HG03196 (cell line): ENCODE measurements around the gene NAA80.

Experiments
- ATAC-seq: cut with Tn5 transposase; IDR thresholded peaks from one replicate; pipeline ENCODE4 v1.9.1; 2021; ENCODE audit not compliant: unreplicated experiment

Gene NAA80, protein sequence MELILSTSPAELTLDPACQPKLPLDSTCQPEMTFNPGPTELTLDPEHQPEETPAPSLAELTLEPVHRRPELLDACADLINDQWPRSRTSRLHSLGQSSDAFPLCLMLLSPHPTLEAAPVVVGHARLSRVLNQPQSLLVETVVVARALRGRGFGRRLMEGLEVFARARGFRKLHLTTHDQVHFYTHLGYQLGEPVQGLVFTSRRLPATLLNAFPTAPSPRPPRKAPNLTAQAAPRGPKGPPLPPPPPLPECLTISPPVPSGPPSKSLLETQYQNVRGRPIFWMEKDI

DNA sequence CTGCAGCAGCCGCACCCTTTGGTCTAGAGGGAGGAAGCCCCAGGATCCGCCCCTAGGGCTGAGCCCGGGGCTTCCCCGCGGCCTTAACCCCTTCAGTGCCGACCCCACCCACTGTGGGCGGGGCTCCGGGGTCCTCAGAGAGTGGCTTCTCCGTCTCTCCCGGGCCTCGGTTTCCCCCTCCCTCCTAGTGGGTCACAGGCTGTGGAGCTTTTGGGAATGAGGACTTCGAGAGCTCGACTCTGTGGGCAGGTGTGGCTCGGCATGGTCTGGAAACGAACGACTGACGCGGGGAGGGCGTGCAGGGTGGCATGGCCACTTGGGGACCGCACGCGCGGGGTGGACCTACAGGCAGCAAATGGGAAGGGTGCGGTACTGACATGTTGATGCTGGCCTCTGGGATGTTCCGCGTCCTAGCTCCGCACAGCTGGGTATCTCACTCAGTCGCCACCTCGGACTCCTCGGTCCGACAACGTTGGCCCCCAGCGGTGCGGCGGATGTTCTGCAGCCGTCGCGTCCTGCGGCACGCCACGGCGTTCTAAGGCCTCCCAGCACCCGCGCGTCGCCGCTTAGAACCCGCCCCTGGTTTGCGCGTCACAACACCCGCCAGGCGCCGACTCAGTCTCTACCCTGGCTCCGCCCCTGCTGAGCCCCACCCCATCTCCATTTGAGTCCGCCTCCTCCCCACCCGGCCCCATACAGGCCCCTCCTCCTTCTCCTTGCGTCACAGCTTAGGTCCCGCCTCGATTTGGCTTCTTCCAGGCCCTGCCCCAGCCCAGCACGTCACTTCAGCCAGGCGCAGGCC lies at the start of gene NAA80, which contains the start of gene HYAL3:
NAA80 (minus strand) TSS at position 570 of the 802 bp plus-strand sequence. CDS start 1,942 bp downstream, outside the sequence.
HYAL3 (minus strand) TSS at position 570 of the 802 bp plus-strand sequence. CDS start 3,803 bp downstream, outside the sequence.
- peak; percentile 76 for ATAC-seq

DNA sequence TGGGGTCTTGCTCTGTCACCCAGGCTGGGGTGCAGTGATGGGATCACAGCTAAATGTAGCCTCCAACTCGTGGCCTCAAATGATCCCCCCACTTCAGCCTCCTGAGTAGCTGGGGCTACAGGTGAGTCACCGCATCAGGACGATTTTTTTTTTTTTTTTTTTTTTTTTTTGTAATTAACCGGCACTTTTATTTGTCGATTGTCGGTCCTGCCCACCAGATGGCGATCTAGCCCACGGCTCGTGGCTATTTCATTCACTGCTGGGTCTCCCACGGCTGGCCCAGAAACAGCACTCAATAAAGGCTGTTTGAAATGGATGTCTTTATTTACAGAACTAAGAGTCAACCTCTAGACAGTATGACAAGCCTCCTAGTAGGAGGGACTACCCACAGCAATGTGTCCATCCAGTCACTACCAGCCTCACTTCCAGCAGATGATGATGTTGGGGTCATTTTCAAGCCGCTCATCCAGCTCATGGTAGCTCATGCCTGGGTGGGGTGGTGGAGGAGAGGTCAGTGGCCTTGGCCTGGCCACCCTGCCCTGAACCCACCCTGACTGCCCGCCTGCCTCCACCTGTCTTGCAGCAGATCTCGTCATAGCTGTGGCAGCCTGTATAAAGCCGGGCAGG lies 48.1 kb upstream of the NAA80 start:
- no peak for ATAC-seq

DNA sequence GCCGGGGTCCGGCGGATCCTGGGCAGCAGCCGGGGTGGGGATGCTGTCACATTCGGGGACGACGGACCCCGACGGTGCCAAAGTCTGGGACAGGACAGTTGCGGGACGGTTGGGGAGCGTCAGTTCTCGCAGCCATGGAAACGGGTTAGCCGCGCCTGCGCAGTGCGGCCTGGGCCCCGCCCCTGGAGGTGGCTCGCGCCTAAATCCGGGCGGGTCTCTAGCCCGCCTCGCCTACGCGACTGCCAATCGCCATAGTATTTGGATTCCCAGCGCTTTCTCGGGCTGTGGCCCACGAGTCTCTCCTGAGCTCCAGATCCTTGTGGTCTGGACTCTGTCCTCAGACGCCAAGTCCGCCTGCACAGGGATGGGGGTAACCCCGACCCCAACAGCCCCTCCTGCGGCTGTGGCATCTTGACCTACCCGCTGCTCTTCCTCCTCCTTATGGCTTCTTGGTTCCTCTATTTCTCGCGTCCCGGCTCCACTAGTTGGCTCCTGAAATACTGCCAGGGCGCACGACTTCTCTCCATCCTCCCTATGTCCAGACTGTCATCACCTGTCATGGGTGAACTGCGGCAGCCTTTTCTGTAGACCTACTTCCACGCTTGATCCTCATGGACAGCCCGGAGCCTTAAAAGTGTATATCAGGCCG lies 46.5 kb upstream of the NAA80 start, which contains the start of gene ZMYND10:
ZMYND10 (minus strand) TSS at position 147 of the 649 bp plus-strand sequence. CDS start 153 bp downstream, outside the sequence.
- no peak for ATAC-seq

DNA sequence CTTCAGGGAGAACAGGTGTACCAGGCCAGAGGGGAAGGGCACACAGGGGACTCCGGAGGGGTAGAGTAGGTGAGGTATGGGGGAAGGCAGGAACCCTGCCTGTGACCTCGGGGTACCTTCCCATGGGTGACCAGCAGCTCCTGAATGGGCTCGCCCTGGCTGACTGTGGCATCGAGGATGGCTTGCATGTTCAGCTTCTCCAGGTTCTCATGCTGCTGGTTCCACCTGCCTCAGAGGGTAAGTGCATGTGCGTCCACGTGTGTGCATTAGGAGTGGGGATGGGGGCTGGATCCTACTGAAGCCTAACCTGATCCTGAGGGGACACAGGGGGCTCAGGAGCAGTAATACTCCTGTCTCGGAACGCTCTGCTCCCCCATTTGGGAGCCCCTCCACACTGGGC lies 45.8 kb upstream of the NAA80 start:
- no peak for ATAC-seq

DNA sequence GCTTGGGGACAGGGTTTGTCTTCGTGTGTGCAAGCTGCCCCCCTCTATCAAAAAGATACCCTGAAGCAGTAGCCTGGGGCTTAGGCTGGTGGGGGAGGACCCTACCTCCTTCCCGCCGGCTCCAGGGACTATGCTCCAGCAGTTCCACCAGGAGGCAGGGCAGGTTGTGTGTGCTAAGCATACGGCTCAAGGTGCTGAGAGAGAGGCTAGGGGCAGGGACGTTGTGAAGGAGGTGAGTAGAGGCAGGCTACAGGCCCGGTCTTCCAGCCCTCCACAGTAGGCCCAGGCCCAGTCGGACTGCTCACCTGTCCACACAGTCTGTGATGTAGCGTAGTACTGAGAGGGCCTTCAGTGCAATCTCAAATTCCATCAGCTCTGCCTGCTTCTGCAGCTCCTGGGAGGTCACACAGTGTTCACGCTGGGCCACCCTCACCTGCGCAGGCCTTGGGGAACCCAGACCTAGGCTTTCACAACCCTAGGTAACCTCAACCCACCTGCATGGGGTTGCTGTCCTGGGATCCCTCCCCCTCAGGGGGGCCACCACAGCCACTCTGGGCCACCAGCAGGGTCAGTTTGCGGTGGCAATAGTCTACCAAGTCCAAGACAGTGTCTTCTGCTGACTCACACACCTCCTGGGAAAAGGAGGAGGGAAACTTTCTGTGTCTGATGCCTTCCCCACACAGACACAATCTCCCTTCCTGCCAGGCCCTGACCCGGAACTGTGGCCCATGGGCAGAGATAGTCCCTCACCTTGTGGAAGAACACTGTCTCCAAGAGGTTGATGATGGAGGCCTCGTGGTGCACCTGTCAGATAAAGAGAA lies 43.8 kb upstream of the NAA80 start:
- no peak for ATAC-seq

DNA sequence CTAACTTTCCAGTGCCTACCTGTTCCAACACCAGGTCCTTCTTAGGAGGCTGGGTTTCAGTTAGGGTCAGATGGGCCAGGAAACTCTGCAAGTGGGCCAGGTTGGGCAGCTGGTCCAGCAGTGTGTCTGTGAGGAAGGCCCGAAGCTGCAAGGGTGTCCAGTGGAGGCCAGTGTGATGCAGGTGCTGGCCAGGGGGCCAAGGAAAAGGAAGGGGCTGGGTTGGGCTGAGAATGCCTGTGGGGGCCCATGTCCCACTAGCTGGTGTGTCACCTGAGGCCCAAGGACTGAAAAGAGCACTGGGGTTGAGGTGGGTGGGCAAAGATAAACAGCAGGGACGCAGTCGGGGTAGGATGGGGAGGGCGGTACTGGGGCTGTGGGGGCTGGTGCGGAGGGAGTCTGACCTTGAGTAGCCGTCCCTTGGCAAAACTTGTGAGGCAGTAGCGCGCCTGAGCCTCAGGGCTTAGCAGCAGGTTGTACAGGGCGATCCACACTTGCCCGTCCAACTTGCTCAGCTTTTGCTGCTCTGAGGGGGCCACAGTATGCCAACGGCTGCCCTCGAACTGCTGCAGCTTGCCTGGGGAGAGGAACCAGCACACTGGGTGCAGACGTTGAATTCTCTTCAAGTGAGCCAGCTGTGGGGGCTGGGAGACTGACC lies 42.9 kb upstream of the NAA80 start:
- no peak for ATAC-seq

DNA sequence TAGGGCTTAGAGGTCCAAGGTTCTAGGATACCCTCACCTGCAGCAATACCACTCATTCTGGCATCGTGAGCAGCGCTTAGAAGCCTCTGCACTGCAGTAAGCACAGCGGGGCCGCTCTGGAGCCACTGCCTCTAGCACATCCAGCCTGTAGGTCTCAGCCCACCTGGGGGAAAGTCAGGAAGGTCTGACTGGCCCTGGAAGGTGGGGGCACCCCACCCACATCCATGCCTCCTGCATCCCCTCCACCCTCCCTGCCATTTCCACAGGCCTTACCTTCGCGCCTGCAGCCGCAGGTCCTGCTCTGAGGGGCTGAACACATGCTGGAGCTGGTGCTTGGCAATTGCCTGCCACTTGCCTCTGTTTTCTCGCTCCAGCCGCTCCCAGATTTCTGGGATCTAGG lies 42.3 kb upstream of the NAA80 start:
- no peak for ATAC-seq

DNA sequence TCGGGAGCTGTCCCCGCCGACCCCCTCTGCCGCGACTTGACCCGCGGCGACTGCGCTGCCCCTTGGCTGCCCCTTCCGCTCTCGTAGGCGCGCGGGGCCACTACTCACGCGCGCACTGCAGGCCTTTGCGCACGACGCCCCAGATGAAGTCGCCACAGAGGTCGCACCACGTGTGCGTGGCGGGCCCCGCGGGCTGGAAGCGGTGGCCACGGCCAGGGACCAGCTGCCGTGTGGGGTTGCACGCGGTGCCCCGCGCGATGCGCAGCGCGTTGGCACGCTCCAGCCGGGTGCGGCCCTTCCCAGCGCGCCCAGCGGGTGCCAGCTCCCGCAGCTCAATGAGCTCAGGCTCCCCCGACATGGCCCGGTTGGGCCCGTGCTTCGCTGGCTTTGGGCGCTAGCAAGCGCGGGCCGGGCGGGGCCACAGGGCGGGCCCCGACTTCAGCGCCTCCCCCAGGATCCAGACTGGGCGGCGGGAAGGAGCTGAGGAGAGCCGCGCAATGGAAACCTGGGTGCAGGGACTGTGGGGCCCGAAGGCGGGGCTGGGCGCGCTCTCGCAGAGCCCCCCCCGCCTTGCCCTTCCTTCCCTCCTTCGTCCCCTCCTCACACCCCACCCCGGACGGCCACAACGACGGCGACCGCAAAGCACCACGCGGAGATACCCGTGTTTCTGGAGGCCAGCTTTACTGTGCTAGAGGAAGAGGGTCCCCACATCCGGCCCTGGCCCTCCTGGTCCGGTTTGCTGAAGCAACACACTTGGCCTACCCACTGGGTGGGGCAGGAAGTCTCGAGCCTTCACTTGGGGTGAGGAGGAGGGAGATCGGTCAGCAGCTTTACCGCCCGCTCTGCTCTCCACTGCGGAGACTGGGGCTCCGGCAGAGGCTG lies 41.5 kb upstream of the NAA80 start, which contains the start of gene RASSF1:
RASSF1 (minus strand) TSS at position 389 of the 882 bp plus-strand sequence; CDS start at position 358, 31 bp downstream.
- no peak for ATAC-seq

DNA sequence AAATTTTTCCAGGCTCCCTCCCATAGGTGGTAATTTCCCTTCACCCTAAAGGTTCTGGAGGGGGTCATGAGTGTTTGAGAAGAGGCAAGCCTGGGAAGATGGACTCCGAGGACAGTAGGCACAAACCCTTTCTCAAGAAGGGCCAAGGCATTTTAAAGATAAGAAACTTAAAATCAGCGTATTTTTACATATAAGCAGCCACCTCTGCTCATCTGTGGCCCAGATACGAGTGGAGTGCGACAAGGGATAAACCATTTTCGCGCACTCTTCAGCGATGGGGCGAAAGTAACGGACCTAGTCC lies 40.9 kb upstream of the NAA80 start:
- no peak for ATAC-seq

DNA sequence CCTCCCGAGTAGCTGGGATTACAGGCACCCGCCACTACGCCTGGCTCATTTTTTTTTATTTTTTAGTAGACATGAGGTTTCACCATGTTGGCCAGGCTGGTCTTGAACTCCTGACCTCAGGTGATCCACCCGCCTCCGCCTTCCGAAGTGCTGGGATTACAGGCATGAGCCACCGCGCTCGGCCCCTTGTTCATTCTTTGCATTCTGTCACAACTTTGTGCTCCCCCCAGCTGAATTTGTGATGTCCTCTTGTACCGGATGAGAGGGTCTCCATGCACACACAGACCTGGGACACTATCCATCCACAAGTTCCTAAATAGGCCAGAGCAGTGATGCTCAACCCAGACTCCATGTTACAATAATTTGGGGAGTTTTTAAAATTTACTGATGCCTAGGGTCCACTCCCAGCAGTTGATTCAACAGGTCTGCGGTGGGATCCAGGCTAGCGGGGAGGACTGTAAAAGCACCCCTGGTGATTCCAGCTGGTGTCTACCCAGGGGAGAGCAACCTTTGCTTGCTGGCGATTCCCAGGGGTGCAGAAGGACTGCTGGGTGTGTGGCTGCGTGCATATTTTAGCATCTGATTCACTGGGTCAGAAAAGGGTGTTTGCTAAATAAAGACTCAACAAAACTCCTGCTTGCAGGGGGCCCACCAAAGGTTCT lies 40.4 kb upstream of the NAA80 start:
- ATAC-seq = no peak

DNA sequence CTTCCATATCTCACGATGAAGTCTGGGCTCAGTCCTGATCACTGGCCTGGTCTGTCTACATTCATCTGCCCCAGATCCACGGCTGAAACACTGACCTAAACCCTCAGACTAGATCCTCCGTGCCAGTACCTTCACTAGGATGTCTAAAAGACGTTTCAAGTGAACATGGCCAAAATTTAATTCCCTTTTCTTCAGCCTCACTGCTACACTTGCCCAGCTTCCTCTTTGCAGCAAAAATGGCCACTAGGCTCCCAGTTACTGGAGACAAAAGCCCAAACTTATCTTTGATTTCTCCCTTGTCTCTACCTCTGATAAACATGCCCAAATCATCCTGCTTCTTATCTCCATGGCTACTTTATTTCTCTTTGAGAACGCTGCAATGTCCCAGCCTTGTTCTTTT lies 39.8 kb upstream of the NAA80 start:
- ATAC-seq = no peak

DNA sequence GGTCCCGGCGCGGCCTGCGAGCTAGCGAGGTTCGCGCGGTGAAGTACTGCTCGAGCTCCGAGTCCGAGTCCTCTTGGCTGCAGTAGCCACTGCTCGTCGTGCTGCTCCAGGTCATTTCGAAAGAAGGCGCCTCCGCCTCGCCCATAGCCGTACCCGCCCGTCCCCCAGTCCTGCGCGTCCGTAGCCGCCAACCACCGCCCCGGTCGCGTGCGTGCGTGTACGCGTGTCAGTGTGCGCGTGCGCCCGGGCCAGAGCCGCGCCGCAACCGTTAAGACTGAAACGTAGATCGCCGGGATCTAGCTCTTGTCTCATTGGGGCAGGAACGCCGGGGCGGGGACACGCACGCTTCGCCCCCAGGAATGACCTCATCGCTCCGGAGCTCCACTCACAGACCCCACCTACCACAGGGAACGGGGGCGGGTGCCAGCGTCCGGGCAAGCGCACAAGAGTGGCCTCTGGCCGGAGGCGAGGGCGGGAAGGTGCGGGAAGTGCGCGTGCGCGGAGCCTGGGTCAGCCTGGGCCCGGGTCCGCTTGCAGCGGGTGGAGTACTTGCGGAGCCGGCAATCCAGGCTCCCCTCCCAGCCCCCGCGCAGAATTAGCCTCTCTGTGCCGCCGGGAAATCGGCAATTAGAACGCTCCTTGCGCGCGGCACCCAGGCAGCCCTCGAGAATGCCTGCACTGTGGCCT lies 38.1 kb upstream of the NAA80 start:
- peak; percentile 77 for ATAC-seq

DNA sequence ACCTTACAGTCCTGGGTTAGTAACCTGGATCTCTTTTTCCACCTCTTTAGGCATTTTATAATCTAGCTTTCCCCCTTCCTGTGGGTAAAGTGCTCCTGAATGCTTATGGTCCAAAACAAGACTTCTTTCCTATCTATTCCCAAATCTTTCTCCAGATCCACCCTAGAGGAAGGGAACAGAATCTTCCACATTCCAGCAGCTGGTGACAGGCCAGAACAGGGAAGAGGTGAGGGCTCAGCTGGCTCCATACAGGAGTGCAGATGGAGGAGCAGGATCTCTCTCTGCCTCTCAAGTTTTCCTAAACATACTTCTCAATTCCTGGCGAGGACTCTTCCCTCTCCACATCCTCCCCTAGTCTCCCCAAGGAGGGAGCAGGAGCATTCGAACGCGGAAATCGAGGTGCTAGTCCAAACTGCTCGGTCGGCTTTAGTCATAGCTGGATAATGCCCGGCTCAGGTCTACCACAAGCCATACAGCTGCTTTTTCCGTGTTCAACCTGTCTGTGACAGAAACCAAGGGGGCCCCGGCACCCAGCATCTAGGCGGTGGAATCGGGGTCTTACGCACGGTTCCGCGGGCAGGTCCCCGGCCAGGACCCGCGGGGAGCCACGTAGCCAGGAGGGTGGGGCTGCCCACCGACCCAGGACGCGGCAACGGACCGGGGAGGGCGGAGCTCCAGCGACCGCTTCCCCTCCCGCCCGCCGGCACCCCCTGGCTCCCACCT lies 37.4 kb upstream of the NAA80 start:
- peak; percentile 30 for ATAC-seq

DNA sequence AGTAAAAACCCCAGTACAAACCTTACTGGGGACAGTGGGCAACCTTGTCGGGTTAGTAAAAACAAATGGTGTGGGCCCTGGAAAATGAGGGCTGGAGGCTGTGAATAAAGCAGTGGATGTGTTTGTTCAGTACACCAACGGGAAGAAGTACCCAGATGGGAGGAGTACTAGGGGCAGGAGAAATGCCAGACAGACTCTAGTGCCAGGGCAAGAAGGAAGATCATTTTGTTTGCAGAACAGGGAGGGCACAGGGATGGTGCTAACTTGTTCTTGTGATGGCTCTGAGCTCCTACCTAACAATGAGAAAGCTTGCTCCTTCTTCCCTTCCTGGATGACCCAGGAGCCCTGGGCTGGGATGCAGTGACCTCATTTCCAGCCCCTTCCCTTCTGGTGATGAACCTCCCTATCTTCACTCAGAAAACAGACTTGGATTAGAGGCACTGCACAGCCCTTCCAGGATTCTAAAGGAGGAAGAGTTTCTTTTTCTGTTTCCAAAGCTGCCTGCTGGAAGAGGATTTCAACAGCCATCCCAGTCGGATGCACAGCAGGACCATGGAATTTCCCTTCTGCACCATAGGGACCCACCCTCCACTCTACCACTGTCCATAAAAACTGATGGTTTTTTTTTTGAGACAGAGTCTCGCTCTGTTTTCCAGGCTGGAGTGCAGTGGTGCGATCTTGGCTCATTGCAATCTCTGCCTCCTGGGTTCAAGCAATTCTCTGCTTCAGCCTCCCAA lies 35.3 kb upstream of the NAA80 start:
- no peak for ATAC-seq

DNA sequence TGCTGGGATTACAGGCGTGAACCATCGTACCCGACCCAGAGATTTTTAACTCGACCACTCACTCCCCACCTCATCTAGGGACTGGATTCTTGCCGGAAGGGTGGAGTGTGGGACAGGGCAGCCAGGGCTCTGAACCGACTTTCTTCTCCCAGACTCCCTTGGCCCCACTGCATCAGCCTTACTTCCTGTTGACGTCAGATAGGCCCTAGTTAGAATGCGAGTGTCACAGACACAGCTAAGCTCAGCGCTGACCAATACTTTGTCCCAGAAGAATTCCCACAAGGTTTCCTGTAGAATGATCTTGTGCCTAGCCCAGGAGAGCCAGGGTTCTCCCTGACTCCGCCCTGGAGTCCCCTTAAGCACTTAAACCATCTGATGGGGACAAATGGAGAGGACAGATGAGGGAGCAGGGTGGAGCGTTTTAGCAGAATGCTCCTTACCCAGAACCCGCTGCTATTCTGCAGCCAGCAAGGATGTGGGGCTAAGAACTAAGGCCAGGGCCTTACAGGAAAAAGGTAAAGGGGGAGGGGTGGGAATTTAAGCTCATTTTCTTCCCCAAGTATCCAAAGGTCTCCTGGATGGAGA lies 34.6 kb upstream of the NAA80 start:
- no peak for ATAC-seq

DNA sequence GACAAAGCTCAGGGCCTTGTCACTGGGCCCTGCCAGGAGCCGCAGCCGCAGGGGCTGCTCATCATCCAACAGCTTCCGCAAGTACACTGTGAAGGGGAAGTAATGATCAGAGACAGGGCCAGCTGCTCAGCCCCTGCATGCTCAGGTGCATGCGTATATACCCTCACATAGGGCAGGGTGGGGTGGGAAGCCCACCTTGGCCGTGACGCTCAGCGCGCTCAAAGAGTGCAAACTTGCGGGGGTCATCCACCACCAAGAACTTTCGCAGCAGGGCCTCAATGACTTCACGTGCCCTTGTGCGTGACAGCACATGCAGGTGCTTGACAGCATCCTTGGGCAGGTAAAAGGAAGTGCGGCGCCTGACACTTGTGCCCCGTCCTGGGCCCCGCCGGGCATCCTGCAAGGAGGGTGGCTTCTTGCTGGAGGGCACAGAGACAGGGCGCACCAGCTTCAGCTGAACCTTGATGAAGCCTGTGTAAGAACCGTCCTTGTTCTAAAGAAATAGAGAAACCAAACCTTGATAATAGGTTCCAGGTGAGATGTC lies 32.2 kb upstream of the NAA80 start:
- ATAC-seq = no peak
